ENCODE data around the gene ORC1.

Gene ORC1

DNA sequence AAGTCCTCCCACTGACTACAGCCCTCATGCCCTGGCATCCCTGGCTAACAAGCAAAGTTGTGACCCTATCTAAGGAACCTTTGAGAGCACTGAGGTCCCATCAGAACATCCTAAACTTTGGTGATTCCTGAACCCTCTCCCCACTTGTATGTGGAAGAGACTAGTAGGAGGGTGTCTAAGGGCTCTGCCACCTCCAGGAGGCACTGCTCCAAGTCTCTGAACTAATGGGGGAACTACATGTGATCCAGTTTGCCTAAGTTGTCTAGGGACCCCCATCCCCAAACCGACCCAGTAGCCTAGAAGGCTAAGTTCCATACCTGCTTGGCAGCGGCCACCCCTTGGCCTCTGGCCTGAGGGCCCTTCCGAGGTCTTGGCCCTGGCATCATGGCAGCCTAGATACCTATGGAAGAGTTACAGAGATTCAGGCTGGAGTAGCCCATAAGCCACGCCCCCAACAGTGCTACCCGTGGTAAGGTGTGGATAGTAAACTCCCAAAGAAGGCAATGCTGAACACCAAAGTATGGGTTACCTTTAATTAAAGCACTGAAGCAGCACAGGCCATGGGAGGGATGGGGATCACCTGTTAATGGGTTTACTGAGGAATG lies 39.9 kb downstream of the ORC1 start:
- H3K27me3 ChIP-seq (ENCODE audit: control insufficient read depth, insufficient read depth, low read length, poor library complexity, severe bottlenecking): no peaks in the 10 kb centered on the region
- no peak overlapping the region for H3K27ac ChIP-seq (ENCODE audit: insufficient read depth, low read depth, low read length, poor library complexity, severe bottlenecking)
- H3K36me3 ChIP-seq (ENCODE audit: control insufficient read depth, insufficient read depth, low read length): peaks cover 24% of the 10 kb centered on the region
- 86 to 88% methylated on average over 5 of the region's 5 CpGs for WGBS, 2 experiments
- H3K9me3 ChIP-seq (ENCODE audit: control insufficient read depth, low read length): no peaks in the 10 kb centered on the region
- peaks cover 7% of the 10 kb centered on the region for H3K4me1 ChIP-seq (ENCODE audit: control insufficient read depth, insufficient read depth, low read length)
- peak overlapping the region; percentile 84 for H3K4me3 ChIP-seq (ENCODE audit: insufficient read depth, low read depth, low read length)

DNA sequence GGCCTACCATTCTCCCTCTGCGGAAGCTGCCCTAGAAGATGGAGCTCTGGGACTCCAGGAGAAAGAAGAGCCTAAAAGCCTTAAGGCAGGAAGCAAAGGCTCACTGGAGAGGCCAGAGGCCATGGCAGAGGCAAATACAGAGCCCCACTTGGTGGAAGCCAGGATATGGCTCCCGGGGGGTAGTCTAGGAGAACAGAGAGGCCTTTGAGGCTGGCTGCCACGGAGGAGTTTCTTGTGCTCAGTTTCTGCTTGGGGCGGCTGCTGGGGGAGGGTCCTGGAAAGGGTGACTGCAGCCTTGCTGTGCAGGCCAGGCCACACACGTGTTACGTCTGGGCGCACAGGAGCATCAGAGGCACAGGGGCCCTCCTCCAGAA lies 43.6 kb downstream of the ORC1 start:
- no peak overlapping the region for H3K27ac ChIP-seq (ENCODE audit: insufficient read depth, low read depth, low read length, poor library complexity, severe bottlenecking)
- H3K4me1 ChIP-seq (ENCODE audit: control insufficient read depth, insufficient read depth, low read length): peaks cover 7% of the 10 kb centered on the region
- H3K36me3 ChIP-seq (ENCODE audit: control insufficient read depth, insufficient read depth, low read length): peaks cover 39% of the 10 kb centered on the region
- H3K9me3 ChIP-seq (ENCODE audit: control insufficient read depth, low read length): no peaks in the 10 kb centered on the region
- H3K27me3 ChIP-seq (ENCODE audit: control insufficient read depth, insufficient read depth, low read length, poor library complexity, severe bottlenecking): no peaks in the 10 kb centered on the region
- no peak overlapping the region for H3K4me3 ChIP-seq (ENCODE audit: insufficient read depth, low read depth, low read length)
- 91 to 95% methylated on average over 7 of the region's 7 CpGs for WGBS, 2 experiments

DNA sequence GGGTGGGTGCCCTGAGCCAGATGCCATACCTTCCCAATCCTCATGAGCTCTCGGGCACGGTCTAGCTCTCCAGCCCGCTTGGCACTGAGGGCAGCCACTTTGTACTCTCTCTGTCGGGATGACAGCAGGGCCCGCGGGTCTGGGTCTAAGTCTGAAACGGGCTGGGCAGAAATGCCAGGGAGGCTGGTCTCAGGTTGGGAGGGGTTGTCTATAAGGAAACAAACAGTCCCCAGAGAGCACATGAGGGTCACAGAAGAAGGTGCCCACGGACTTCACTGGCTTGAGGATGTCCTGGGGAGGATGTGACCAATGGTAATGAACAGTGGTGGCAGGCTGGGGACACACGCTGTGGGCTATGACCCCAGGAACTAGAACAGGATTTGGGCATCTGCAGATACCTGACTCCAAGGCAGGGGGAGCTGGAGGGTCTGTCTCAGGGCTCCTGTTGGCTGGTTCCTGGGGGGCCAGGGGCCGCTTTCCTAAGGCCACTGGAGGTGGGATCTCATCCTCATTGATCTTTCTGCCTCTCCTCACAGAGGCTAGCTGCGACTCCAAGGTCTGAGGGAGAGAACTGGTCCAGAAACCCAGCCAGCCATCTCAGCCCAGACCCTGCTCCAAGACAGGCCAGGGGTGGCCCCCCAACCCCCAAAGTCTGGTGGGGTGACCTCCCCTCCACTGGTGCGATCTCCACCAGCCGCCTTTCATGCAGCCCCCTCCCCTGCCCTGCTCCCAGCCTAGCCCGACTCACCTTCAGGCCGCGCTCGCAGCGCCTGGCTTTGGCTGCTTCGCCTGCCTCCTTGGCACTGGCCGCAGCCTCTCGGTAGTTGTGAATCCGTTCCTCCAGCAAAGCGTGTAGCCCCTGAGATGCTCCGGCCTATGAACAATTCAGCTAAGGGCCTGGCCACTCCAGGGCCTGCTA lies 44.3 kb downstream of the ORC1 start:
- no peaks in the 10 kb centered on the region for H3K9me3 ChIP-seq (ENCODE audit: control insufficient read depth, low read length)
- no peaks in the 10 kb centered on the region for H3K27me3 ChIP-seq (ENCODE audit: control insufficient read depth, insufficient read depth, low read length, poor library complexity, severe bottlenecking)
- peaks cover 6% of the 10 kb centered on the region for H3K4me1 ChIP-seq (ENCODE audit: control insufficient read depth, insufficient read depth, low read length)
- no peak overlapping the region for H3K4me3 ChIP-seq (ENCODE audit: insufficient read depth, low read depth, low read length)
- no peak overlapping the region for H3K27ac ChIP-seq (ENCODE audit: insufficient read depth, low read depth, low read length, poor library complexity, severe bottlenecking)
- 95 to 96% methylated on average over 24 of the region's 24 CpGs for WGBS, 2 experiments
- H3K36me3 ChIP-seq (ENCODE audit: control insufficient read depth, insufficient read depth, low read length): peaks cover 42% of the 10 kb centered on the region

DNA sequence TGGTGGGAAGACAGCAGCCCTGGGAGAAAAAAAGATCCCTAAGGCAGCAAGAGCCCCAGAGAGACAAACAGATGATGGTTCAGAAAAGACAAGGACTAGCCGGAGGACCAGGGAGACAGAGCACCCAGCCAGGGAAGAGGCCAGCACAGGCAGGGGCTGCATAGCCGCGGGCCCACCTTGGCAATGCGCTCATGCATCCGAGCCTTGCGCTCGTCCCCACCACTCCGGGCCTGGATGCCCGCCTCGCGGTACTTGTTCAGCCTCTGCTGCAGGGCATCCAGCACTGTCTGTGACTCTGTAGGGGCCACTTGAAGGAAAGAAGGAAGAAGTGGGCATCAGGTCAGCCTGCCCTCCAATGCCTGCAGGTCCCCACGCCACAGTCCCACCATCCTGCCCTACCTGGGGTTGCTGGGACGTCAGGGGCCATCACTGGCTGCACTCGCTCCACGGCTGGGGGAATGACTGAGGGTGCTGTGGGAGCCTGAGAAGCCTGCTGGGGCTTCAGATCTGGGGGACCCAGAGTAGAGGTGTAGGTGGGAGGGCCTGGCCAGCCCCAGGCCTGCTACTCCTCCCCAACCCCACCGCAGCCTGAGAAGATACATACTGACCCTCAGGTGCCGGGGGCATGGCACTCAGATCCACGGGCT lies 45.2 kb downstream of the ORC1 start:
- WGBS, 2 experiments: 96 to 97% methylated on average over 18 of the region's 18 CpGs
- peaks cover 52% of the 10 kb centered on the region for H3K36me3 ChIP-seq (ENCODE audit: control insufficient read depth, insufficient read depth, low read length)

DNA sequence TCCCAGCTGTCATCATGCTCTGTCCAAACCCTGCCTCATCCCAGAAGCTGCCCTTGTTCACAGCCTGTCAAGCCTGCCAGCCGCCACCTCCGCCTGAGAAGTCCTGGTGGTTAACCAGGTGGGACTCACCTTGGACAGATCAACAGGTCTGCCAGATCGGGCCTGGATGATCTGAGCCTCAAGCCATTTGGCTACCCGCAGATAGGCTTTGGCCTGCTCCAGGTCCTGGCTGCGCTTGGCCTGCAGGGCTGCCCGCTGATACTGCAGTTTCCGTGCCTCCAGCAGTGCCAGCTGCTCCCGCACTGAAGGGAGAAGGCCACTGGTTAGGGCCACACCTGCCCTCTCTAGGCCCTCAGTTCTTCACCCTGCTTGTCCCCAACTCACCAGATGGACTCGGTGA lies 46.8 kb downstream of the ORC1 start:
- 95% methylated on average over 9 of the region's 9 CpGs for WGBS, 2 experiments
- Histone ChIP-seq H3K4me3 (ENCODE audit: insufficient read depth, low read depth, low read length) (no peak overlapping the region), H3K36me3 (ENCODE audit: control insufficient read depth, insufficient read depth, low read length) (peaks cover 57% of the 10 kb centered on the region), H3K27me3 (ENCODE audit: control insufficient read depth, insufficient read depth, low read length, poor library complexity, severe bottlenecking) (no peaks in the 10 kb centered on the region), H3K4me1 (ENCODE audit: control insufficient read depth, insufficient read depth, low read length) (no peaks in the 10 kb centered on the region), H3K9me3 (ENCODE audit: control insufficient read depth, low read length) (no peaks in the 10 kb centered on the region), H3K27ac (ENCODE audit: insufficient read depth, low read depth, low read length, poor library complexity, severe bottlenecking) (no peak overlapping the region)

More for the DNA sequence above, 45.2 kb downstream of the ORC1 start:
- Histone ChIP-seq H3K27ac (ENCODE audit: insufficient read depth, low read depth, low read length, poor library complexity, severe bottlenecking) (no peak overlapping the region), H3K9me3 (ENCODE audit: control insufficient read depth, low read length) (no peaks in the 10 kb centered on the region), H3K4me1 (ENCODE audit: control insufficient read depth, insufficient read depth, low read length) (no peaks in the 10 kb centered on the region), H3K4me3 (ENCODE audit: insufficient read depth, low read depth, low read length) (no peak overlapping the region), H3K27me3 (ENCODE audit: control insufficient read depth, insufficient read depth, low read length, poor library complexity, severe bottlenecking) (no peaks in the 10 kb centered on the region)

DNA sequence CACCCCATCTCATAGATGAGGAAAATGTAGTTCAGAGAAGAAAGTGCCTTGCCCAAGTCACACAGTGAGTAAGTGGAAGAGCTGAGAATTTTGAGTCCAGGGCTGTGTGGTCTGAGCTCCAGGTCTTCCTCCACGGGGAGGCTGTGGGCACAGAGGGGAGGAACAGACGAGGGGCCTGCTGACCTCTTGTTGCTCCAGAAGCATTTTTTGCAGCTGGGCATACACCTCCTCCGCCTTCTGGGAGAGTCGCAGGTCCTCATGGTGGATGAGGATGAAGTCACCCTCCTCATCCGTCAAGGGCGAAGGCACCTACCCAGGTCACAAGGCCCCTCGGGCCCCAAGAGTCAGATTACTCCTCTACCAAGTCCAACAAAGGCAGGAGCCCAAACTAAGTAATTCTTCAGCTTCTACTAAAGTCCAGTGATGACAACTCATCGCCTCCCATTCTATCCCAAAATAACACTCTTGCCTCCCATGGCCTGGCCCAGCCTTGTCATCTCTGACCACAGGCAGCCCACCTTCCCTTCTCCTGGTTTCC lies 47.3 kb downstream of the ORC1 start:
- H3K36me3 ChIP-seq (ENCODE audit: control insufficient read depth, insufficient read depth, low read length): peaks cover 55% of the 10 kb centered on the region
- H3K27ac ChIP-seq (ENCODE audit: insufficient read depth, low read depth, low read length, poor library complexity, severe bottlenecking): no peak overlapping the region
- H3K9me3 ChIP-seq (ENCODE audit: control insufficient read depth, low read length): no peaks in the 10 kb centered on the region
- 94 to 98% methylated on average over 8 of the region's 8 CpGs for WGBS, 2 experiments
- H3K27me3 ChIP-seq (ENCODE audit: control insufficient read depth, insufficient read depth, low read length, poor library complexity, severe bottlenecking): no peaks in the 10 kb centered on the region
- H3K4me1 ChIP-seq (ENCODE audit: control insufficient read depth, insufficient read depth, low read length): peaks cover 2% of the 10 kb centered on the region
- no peak overlapping the region for H3K4me3 ChIP-seq (ENCODE audit: insufficient read depth, low read depth, low read length)

DNA sequence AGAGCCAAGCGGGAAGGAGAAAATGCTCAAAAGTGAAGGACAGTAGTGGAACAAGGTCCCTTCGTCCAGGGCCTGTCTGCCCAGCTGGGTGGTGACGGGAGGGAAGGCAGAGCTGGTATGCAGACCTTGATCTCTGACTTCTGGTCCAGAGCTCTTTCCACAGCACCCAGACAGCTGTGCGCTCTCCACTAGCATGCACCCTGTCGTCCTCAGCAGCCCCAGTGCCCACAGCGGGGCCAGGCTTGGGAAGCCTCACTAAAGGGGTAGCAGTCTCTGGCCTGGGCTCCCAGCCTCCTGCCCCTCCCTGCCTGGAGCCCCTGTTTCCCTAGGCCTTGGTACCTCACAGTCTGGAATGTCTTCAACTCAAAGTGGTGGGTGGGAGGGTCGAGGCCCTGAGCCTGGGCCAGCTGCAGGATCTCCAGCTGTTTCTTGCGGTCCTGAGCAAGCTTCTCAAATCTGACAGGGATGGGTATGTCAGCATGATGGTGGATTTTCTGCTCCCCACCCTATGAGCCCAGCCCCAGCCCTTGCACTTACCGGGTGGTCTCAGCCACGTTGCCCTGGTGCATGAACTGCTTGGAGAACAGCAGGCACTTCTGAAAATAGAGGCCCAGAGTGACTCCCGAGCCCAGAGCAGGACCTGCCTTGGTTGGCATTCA lies 48.2 kb downstream of the ORC1 start:
- Histone ChIP-seq H3K4me3 (ENCODE audit: insufficient read depth, low read depth, low read length) (no peak overlapping the region), H3K27ac (ENCODE audit: insufficient read depth, low read depth, low read length, poor library complexity, severe bottlenecking) (no peak overlapping the region), H3K36me3 (ENCODE audit: control insufficient read depth, insufficient read depth, low read length) (peaks cover 50% of the 10 kb centered on the region), H3K4me1 (ENCODE audit: control insufficient read depth, insufficient read depth, low read length) (peaks cover 9% of the 10 kb centered on the region), H3K27me3 (ENCODE audit: control insufficient read depth, insufficient read depth, low read length, poor library complexity, severe bottlenecking) (no peaks in the 10 kb centered on the region), H3K9me3 (ENCODE audit: control insufficient read depth, low read length) (no peaks in the 10 kb centered on the region)
- 94 to 95% methylated on average over 11 of the region's 11 CpGs for WGBS, 2 experiments

- Histone ChIP-seq H3K27me3 (ENCODE audit: control insufficient read depth, insufficient read depth, low read length, poor library complexity, severe bottlenecking) (no peaks in the 10 kb centered on the region), H3K27ac (ENCODE audit: insufficient read depth, low read depth, low read length, poor library complexity, severe bottlenecking) (no peak overlapping the region), H3K4me1 (ENCODE audit: control insufficient read depth, insufficient read depth, low read length) (peaks cover 14% of the 10 kb centered on the region), H3K4me3 (ENCODE audit: insufficient read depth, low read depth, low read length) (no peak overlapping the region), H3K36me3 (ENCODE audit: control insufficient read depth, insufficient read depth, low read length) (peaks cover 49% of the 10 kb centered on the region), H3K9me3 (ENCODE audit: control insufficient read depth, low read length) (no peaks in the 10 kb centered on the region)
- 96 to 97% methylated on average over 8 of the region's 8 CpGs for WGBS, 2 experiments
Observed at GRCh38 chr1:52355436-52355835, 48.8 kb downstream of the ORC1 start.

DNA sequence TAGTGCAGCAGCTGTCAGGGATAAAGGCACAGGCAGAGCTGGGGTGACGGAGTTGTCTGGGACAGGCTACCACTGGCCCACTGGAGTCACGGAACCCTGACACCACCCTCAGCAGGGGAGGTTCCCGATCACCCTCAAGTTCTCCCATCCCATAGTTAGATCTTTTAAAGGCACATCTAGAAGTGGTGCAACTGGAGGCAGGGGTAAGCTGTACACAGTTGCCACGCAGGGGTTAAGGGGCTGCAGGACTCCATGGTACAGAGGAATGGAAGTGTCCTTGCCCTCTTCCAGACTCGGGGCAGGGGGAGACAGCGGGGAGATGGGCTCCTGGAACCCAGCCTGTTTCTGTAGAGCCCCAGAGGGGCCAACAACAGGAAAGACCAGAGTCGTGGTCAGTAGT lies 51.5 kb downstream of the ORC1 start:
- no peak overlapping the region for H3K27ac ChIP-seq (ENCODE audit: insufficient read depth, low read depth, low read length, poor library complexity, severe bottlenecking)
- H3K4me3 ChIP-seq (ENCODE audit: insufficient read depth, low read depth, low read length): no peak overlapping the region
- WGBS, 2 experiments: 95 to 97% methylated on average over 7 of the region's 7 CpGs
- peaks cover 34% of the 10 kb centered on the region for H3K36me3 ChIP-seq (ENCODE audit: control insufficient read depth, insufficient read depth, low read length)
- no peaks in the 10 kb centered on the region for H3K27me3 ChIP-seq (ENCODE audit: control insufficient read depth, insufficient read depth, low read length, poor library complexity, severe bottlenecking)
- peaks cover 17% of the 10 kb centered on the region for H3K4me1 ChIP-seq (ENCODE audit: control insufficient read depth, insufficient read depth, low read length)
- no peaks in the 10 kb centered on the region for H3K9me3 ChIP-seq (ENCODE audit: control insufficient read depth, low read length)

All from ectodermal cell (in vitro differentiated cells).